GM12878 (cell line): ENCODE results near the gene OGA. TPM values are rescaled to one million over a fixed set of nuclear protein-coding genes. Genes with fewer than 3 reads are reported as not detected.

Source experiments
- ATF2 ChIP-seq: IDR thresholded peaks from 2 replicates; pipeline ENCODE4 v1.6.1; 2012; ENCODE audit warnings: low read length, inconsistent platforms
- CEBPZ ChIP-seq: fragments of 150-350 bp; IDR thresholded peaks from 2 replicates; pipeline ENCODE4 v1.6.1; 2016; ENCODE audit warnings: low read depth, low read length
- CHD1 ChIP-seq: IDR thresholded peaks from 2 replicates; pipeline ENCODE4 v1.6.1; 2012; ENCODE audit warnings: low read depth, low read length, improper control_type of control experiment
- CTCF ChIP-seq, 3 experiments: IDR thresholded peaks in 2 of 3; conservative IDR thresholded peaks in 1 of 3; 2 replicates each; pipeline ENCODE4 v1.5.1; 2011; ENCODE audit warnings: low read depth in 3 of 3, low read length in 3 of 3, mild to moderate bottlenecking in 3 of 3, control low read depth in 2 of 3, moderate library complexity in 2 of 3, inconsistent platforms in 1 of 3, mixed read lengths in 1 of 3; ENCODE audit not compliant: control insufficient read depth in 2 of 3, insufficient read depth in 1 of 3; ENCODE audit errors: extremely low read depth in 1 of 3
- E2F8 ChIP-seq: fragments of 450-650 bp; IDR thresholded peaks from 2 replicates; pipeline ENCODE4 v1.6.1; 2018; ENCODE audit warnings: mild to moderate bottlenecking, low read depth, moderate library complexity; ENCODE audit not compliant: partially characterized antibody
- GATAD2B ChIP-seq: fragments of 450-650 bp; conservative IDR thresholded peaks from 2 replicates; pipeline ENCODE4 v1.6.1; 2017; ENCODE audit warnings: low read depth, mild to moderate bottlenecking, moderate library complexity
- IRF5 ChIP-seq: fragments of 450-650 bp; IDR thresholded peaks from 2 replicates; pipeline ENCODE4 v1.6.1; 2017; ENCODE audit warnings: borderline replicate concordance
- MXI1 ChIP-seq: fragments of 150-350 bp; IDR thresholded peaks from 2 replicates; pipeline ENCODE4 v1.6.1; 2011; ENCODE audit warnings: low read depth, mild to moderate bottlenecking, inconsistent platforms, low read length, improper control_type of control experiment
- MYB ChIP-seq: fragments of 150-350 bp; IDR thresholded peaks from 2 replicates; pipeline ENCODE4 v1.6.1; 2014; ENCODE audit warnings: mild to moderate bottlenecking, low read depth, low read length, borderline replicate concordance
- RELB ChIP-seq: fragments of 450-650 bp; IDR thresholded peaks from 2 replicates; pipeline ENCODE4 v1.6.1; 2017; ENCODE audit warnings: low read depth, mild to moderate bottlenecking, moderate library complexity
- RUNX3 ChIP-seq: IDR thresholded peaks from 2 replicates; pipeline ENCODE4 v1.6.1; 2012; ENCODE audit warnings: low read length, inconsistent platforms
- SIX5 ChIP-seq: IDR thresholded peaks from 2 replicates; pipeline ENCODE4 v1.6.1; 2011; ENCODE audit warnings: mild to moderate bottlenecking, low read depth, low read length, moderate library complexity; ENCODE audit not compliant: severe bottlenecking
- SMC3 ChIP-seq: IDR thresholded peaks from 2 replicates; pipeline ENCODE4 v1.6.1; 2011; ENCODE audit warnings: low read length, improper control_type of control experiment, borderline replicate concordance
- ZNF384 ChIP-seq: IDR thresholded peaks from 2 replicates; pipeline ENCODE4 v1.6.1; 2012; ENCODE audit warnings: low read depth, mild to moderate bottlenecking, low read length, improper control_type of control experiment, borderline replicate concordance
- polyA plus RNA-seq, 11 experiments: library from polyadenylated mRNA; depleted of rRNA in 4 of 11; unstranded in 6 of 11; stranded (reverse) in 5 of 11; fragments of >200 nt; fragmentation: Nextera tagmentation in 4 of 11; fragmentation: Illumina TruSeq in 1 of 11; extraction: Ambion mirVana in 4 of 11; extraction: Trizol in 1 of 11; gene quantifications; 1 replicate in 1 of 11; 2 replicates in 10 of 11; pipeline versions ENCODE4 v1.2.1 to v1.2.3, GENCODE V29; 2011 to 2016; ENCODE audit warnings: inconsistent platforms in 2 of 11, missing spikeins in 2 of 11, low read depth in 1 of 11
- total RNA-seq, 4 experiments: library from RNA; depleted of rRNA in 3 of 4; stranded (reverse); fragments of >200 nt in 3 of 4; fragmentation: Illumina TruSeq in 1 of 4; extraction: Trizol in 1 of 4; gene quantifications; 2 replicates each; pipeline versions ENCODE4 v1.2.1 to v1.2.3, GENCODE V29; 2013 to 2021

Gene OGA
- total and polyA plus RNA-seq, 10 of the 15 experiments (the other 5 are each of a cell fraction or from before 2014, with no cell fraction given), result 23.0 to 145 (median 85.2) TPM

- TF ChIP-seq CEBPZ, result no peak
- no peak for TF ChIP-seq ZNF384
- TF ChIP-seq SIX5, result peak; percentile 15
- peak; percentile 99 for TF ChIP-seq RELB
- TF ChIP-seq ATF2, result no peak
- peak; percentile 86 for TF ChIP-seq MXI1
- TF ChIP-seq E2F8, result peak; percentile 72
- TF ChIP-seq SMC3, result no peak; the same call in 1 of the 2 replicates
- TF ChIP-seq CHD1, result no peak
- peak; percentile 47; the same call in 1 of the 2 replicates for TF ChIP-seq GATAD2B
- no peak for TF ChIP-seq MYB
- TF ChIP-seq IRF5, result no peak
- TF ChIP-seq CTCF (IDR thresholded peaks at IDR 0.05 in 2 of 3, conservative IDR thresholded peaks at IDR 0.05 in 1 of 3; ENCODE audit: control insufficient read depth in 2 of 3, extremely low read depth in 1 of 3, insufficient read depth in 1 of 3, low read depth in 3 of 3, low read length in 3 of 3), result no peak
- TF ChIP-seq RUNX3, result 0 out of 2 replicates have a peak, but pooled peaks have one; percentile 9
These were observed 35.2 kb downstream of the OGA start, which contains the start of gene NPM3 (continued) for GRCh38 chr10:101782811-101783735.
